ENCODE measurements around the gene PJA1.

DNA sequence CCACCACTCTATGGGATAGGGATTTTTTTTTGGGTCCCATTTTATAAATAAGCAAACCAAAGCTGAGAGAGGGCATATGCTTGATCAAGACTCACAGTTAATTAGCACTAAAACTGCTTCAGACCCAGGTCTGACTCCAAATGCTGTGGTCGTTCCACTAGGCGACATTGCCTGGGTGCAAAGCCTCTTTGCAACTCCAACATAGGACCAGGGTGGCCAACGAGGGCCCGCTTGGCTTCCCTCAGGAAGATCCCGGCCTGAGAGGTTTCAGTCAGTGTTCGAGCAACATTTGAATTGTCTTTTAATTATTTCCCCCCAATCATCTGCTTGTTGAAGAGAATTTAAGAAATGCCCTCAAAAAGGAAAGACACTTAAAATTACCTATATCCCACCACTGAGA lies 11.2 kb downstream of the PJA1 start:
- TF ChIP-seq, protein P1, sequence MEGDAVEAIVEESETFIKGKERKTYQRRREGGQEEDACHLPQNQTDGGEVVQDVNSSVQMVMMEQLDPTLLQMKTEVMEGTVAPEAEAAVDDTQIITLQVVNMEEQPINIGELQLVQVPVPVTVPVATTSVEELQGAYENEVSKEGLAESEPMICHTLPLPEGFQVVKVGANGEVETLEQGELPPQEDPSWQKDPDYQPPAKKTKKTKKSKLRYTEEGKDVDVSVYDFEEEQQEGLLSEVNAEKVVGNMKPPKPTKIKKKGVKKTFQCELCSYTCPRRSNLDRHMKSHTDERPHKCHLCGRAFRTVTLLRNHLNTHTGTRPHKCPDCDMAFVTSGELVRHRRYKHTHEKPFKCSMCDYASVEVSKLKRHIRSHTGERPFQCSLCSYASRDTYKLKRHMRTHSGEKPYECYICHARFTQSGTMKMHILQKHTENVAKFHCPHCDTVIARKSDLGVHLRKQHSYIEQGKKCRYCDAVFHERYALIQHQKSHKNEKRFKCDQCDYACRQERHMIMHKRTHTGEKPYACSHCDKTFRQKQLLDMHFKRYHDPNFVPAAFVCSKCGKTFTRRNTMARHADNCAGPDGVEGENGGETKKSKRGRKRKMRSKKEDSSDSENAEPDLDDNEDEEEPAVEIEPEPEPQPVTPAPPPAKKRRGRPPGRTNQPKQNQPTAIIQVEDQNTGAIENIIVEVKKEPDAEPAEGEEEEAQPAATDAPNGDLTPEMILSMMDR (IDR thresholded peaks at IDR 0.05; ENCODE audit: low read depth, low read length, poor library complexity, severe bottlenecking) = no peak
- TF ChIP-seq EZH2phosphoT487 (IDR thresholded peaks at IDR 0.05; ENCODE audit: borderline replicate concordance, low read length) = no peak
